A673 (cell line): ENCODE data around the gene ZNF593OS.

ENCODE experiments used
- CTCF ChIP-seq: fragments of 300-800, 200-600 bp; sonication (generic); conservative IDR thresholded peaks from 2 replicates; pipeline ENCODE4 v1.5.1; 2017; ENCODE audit warnings: low read depth, mild to moderate bottlenecking, antibody characterized with exemption, low read length, moderate library complexity, mixed read lengths
- EZH2 ChIP-seq: fragments of 200-600 bp; sonication (generic); IDR thresholded peaks from 2 replicates; pipeline ENCODE4 v1.6.1; 2017; ENCODE audit warnings: borderline replicate concordance, low read depth, mild to moderate bottlenecking, mixed read lengths, antibody characterized with exemption, low read length; ENCODE audit not compliant: poor library complexity, severe bottlenecking

GRCh38 chr1:26210147-26210870, 38.7 kb upstream of the ZNF593OS start:
- no peak for TF ChIP-seq CTCF
- TF ChIP-seq EZH2, result no peak
